Activated naive CD4-positive, alpha-beta T cell (primary cell): ENCODE measurements around the gene GP1BB.

ENCODE experiments used
- DNase-seq, 4 experiments: peaks; one replicate each; lab custom pipeline; 2025; lab: John Stamatoyannopoulos, UW

Gene GP1BB

DNA sequence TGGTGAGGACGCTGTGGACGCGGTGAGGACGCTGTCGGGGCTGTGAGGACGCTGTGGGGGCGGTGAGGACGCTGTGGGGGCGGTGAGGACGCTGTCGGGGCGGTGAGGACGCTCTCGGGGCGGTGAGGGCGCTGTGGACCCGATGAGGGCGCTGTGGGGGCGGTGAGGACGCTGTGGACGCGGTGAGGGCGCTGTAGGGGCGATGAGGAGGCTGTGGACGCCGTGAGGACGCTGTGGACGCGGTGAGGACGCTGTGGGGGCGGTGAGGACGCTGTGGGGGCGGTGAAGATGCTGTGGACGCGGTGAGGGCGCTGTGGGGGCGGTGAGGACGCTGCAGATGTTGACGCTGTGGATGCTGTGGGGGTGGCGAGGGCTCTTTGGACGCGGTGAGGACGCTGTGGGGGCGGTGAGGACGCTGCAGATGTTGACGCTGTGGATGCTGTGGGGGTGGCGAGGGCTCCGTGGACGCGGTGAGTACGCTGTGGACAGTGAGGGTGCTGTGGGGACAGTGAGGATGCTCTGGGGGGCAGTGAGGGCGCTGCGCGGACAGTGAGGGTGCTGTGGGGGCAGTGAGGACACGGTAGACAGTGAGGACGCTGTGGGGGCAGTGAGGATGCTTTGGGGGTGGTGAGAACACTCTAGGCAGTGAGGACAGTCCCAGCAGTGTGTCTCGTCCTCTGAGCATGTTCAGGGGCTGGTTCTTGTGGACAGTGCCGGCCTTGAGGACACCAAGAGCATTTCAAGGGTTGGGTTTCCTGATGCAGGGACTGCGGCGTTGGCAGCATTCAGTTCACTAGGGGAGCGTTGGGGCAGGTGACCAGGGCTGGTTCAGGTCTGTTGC, 4.2 kb downstream of the GP1BB start:
- DNase-seq = no peak

DNA sequence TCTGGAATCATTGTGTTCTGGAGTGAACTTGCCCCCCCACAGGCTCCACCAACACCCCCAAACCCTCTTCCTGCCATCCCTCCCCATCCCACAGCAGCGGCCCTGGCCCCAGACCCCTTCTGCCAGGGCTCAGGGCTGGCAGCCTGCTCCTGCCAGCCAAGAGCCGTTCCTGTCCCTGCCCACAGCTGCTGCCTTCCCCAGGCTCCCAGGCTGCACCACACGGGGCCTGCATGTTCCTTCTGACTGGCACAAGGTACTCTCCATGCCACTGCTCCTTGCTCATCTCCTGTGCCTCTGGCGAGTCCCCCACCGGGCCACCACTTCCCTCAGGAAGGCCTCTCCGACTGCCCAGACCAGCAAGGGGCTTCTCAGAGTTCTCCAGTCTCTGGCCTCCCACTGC, 4.9 kb downstream of the GP1BB start:
- DNase-seq = no peak

DNA sequence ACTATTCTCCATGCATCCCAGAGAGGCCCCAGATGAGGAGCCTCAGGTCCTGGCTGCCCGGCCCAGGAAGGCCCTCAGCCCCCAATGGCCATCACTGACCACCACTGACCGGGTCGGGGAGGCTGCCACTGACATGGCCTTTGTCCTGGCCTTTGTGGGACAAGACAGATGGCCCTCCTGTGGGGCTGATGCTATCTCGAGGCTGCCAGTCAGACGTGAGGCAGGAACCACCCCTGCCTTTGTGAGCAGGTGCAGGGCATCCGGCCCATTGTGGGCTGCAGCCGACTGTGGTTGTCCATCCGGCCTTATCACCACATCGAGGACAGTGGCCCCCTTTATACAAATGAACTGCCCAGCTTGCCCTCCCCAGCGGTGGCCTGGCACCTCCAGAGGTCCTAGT, 5.5 kb downstream of the GP1BB start:
- no peak for DNase-seq

DNA sequence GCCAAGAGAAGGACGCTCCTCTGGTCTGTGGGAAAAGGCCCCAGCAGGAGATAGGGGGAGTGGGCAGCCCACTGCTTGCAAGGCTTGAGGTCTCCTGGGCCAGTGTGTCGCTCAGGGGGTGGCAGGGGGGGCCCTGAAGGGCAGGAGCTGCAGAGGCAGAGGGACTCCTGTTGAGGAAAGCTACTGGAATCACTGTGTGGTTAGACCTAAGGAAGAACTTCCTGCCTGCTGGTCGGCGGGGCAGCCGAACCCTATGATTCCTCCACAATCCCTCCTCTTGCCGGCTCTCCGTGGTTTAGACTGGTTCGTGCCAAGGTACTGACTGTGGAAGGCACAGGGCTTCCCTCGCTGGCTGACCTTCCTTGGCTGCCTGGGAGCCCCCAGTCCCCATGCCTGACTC, 6.2 kb downstream of the GP1BB start:
- DNase-seq = no peak

DNA sequence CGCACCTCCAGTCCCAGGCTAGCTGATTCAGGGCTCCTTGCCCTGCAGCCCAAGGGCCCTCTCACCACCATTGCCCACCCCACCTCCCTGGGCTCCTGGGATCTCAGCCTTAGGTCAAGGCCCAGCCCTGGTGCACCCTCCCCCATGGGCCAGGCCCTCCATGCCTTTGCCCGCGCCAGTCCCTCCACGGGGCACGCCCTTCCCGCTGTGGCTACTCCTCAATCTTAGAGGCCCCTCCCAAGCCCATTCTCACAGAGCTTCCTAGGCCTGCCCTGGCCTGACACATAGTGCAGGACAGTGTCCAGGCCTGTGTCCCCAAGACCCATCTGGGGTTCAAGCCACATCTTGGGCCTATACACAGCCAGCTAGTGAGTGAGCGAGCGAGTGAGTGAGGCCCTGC, 6.9 kb downstream of the GP1BB start:
- no peak for DNase-seq

DNA sequence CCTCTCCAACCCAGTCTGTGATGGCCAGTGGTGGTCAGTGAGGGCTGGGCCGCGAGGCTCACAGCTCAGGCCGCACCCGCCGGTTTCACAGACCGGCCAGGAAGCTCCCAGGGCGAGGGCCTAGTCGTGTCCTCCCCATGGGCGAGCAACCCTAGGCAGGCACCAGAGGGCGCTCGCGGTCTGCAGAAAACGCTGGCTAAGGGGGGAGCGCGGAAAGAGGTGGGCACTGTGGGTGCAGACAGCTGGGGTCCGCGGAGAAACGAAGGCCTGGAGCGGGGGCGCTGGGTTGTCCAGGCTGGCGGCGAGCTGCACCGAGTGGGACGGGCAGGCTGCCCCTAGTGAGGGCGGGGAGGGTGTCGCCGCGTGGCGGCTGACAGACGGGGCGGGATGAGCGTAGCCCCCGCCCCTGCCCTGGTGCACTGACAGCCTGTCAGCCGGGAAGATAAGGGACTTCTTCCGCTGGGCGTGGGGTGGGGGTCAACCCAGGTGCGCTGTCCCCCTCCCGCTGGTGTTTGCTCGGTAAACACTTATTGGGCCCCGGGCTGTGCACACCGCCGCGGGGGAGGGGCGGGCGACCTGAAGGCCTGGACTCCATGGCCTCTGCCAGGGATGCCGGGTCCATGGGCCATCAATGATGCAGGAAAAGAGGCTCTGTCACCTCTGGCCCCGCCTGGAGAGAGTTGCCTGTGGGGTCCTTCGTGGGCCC, 7.5 kb downstream of the GP1BB start:
- DNase-seq = peak; percentile 73 to 89 (median 82)

DNA sequence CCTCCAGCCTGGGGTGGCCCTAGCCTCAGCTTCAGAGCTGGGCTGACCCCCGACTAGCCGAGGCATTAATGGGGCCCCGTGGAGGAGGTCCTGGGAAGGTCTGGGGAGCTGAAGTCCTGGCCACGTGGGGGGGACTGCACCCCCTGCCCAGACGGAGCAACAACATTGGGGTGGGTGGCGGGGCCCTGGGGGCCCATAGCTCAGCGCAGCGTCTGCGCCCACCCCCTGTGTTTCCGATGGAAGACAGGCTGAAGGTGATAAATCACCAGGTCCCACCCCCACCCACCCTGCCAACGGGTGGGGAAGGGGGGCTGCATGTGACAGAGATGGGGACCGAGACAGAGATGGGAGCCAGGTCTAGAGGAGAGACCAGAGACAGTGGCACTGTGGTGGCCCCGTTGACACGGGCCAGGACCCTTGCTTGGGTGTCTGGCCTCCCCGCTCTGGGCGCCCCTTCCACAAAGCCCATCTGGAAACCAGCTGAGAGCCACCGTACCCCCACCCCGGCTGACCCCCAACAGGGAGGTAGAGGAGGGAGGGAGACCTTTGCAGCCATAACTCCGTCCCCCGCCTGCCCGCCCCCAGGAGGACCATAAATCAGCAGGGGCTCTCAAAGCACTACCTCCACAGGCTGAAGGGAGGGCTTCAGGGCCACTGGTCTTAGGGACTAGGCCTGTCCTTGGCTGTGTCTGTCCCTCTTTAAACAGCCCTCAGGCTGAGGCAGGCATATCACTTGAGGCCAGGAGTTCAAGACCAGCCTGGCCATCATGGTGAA, 8.2 kb downstream of the GP1BB start:
- no peak for DNase-seq

DNA sequence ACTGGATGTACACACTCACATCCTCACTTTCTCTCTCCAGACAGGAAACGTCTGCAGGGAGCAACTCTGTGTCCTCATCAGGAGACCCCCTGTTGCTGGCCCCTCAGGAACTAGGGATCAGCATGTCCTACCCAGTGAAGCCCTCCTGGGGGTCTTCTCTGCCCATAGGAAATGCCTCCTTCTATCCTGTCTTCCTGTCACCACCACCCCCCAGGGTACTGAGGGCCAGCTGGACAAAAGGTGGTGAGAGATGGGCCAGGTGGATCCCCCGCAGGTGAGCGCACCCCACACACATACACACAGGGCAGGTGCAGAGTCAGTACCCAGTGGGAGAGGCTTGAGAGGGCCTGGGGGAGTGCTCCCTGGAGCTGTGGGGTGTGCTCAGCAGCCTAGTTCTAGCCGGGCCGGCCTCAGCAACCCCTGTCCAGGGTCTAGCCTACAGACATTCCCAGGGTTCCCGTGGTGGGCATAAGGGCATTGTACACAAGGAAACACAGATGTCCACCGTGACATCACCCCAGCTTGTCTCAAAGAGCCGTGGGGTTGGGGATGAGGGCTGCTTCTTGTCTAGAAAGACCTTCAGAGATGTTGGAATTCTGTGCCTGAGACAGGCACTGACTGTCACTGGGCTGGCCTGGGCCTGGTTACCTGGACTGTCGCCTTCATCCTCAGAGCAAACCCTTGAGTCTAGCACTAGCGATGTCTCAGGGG, 9.2 kb downstream of the GP1BB start:
- no peak for DNase-seq

DNA sequence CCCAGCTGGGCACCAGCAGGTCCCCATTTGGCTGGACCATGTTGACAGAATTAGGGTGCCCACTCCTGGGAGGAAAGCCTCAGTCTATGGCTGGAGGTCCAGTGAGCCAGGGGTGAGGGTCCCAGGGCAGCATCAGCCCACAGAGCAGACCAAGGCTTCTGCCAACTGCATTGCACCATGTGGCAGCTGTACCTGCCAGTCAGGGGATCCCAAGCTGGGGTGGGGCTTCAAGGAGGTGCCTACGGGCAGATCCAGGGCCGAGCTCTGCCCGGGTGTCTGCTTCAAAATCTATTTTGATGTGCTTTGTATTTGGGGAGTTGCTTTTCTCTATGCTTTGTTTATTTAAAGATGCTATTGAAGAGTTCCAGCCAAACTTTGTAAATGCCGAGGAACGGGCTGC, 10.4 kb downstream of the GP1BB start:
- DNase-seq = no peak

DNA sequence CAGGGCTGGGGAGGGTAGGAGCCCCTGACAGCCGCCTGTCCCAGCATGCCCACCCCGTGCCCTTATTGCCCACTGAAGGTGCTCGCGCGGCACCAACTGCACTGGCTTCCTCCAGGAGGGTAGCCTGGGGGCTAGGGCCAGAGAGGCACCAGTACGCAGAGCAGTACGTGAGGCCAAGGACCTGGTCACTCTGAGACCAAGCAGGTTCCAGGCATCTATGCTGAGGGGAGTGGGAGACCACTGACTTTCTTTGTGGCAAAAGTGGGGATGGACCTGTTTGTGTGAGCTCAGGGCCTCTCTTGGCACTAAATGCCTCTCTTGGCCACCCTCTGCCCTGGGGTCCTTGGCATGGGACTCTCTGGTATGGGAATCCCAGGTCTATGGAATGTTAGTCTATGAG, 10.8 kb downstream of the GP1BB start:
- no peak for DNase-seq

DNA sequence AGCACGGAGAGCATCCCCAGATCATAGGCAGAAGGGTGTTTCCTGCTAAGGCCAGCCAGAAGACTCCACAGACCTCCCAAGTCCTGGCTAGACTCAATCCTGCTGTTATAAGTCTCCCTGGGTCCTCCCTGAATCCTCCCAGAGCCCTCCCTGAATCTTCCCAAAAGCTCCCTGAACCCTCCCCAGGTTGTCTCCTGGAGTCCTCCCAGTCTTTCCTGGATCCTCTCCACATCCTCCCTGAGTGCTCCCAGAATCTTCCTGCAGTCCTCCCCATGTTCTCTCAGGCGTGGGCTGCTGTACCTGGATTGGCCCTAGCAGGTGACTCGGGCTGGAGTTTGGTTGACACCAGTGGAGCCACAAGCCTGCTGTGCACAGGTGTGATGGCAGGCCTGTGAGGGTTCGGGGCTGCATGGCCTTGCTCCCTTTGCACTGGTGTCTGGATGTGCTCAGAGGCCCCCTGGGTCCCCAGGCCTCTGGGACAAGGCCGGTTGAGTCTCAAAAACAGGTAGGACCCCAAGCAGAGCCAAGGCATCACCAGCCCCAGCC, 11.6 kb downstream of the GP1BB start:
- DNase-seq = no peak

DNA sequence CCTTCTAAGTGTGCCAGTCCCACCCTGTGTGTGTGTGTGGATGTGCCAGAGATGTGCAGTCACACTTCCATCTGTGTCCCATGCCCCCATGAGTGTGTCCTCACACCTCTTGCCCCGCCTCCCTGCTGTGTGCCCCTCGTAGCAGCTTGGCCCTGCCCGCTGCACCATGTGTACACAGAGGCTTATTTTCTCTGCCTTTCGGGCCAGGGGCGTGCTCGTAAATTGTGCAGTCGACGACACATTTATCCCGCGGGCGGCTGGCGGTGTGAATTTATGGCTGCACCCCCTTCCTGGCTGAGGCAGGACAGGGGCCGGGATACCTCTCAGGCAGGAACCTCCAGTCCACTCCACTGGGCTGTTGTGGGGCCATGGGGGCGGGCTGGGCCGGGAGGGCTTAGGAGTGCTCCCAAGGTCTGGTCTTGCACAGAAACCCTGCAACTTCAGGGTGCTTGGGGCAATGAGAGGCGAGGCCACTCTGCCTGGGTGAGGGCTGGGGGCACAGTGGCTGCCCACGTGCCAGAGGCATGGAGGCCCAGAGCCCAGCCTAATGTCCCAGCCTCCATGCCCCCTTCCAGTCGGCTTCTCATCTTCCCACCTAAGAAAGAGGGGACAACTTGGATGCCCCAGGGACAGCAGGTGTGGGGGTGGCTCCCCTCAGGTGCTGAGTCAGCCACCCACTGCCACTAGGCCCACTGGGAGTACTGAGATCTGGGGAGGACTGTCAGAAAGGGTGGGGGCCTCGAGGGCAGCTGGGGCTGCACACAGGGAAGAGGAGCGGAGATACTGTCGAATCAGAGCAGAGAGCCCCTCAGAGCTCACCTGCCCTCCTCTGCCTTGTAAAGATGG, 12.5 kb downstream of the GP1BB start:
- no peak for DNase-seq

DNA sequence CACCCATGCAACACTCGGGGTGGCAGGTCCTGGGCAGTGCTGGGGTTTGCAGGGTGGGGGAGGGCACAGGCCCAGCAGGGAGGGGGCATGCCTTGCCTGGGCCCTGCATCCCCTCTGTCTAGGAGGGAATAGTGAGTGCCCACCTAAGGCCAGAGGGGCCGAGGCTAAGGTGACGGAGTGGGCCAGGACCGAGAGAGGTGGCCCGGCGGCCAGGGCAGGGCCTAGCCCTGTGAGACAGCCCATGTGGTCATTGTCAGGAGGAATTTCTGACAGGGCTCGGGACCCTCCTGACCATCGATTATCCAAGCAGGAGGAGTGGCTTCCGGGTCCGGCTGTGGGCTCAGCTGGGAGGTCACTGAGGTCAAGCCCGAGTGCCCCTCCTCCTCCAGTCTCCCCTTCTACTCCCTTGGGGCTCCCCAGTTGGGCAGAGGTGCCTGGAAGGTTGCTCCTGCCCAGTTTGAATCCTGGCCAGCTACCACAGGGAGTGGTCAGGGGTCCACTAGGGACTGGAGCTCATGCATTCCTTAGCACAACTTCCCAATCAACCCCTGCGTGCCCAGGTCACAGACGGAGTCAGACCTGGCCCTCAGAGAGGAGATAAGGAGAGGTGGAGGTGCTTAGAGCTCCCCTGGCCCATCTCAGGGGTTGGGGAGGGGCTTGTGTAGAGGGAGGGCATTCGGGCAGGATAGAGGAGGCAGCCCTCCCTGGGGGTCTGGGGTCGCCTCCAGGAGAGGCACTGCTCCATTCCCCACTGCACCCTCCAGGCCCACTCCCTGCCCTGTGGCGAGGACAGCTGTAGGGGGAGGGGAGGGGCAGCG, 14.7 kb downstream of the GP1BB start:
- DNase-seq = no peak

DNA sequence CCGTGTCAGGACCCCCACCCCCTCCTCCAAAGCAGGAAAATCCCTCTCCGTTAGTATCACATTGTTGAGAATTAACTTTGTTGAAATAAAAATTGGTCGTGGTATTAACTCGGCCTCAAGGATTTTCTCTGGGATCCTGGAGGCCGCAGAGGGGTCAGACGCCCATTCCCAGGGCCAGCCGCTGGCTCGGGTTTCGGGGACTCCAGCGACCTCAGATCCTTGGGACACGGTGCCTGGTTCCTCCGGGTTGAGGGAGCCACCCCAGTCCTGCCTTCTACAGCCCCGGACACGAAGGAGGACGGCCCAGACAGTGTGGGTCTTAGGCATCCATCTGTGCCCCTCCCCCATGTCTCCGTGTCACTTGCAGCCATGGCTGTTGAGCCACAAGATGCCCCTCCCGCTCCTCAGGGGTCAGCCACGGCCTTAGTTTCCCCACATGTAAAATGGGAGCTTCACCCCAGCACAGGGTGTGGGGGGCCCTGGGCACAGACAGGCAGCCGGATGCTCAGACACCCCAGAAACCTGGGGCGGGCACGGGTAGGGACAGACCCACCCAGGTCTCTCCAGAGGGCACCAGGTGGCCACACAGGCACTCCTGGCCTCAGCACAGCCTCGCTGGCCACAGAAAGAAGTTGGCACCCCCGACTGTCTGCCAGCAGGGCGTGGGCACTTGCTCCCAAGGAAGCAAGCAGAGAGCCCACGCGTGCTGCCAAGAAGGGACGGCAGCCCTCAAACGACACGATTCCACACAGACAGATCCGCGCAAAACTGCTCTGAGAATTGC, 15.5 kb downstream of the GP1BB start:
- DNase-seq = no peak

DNA sequence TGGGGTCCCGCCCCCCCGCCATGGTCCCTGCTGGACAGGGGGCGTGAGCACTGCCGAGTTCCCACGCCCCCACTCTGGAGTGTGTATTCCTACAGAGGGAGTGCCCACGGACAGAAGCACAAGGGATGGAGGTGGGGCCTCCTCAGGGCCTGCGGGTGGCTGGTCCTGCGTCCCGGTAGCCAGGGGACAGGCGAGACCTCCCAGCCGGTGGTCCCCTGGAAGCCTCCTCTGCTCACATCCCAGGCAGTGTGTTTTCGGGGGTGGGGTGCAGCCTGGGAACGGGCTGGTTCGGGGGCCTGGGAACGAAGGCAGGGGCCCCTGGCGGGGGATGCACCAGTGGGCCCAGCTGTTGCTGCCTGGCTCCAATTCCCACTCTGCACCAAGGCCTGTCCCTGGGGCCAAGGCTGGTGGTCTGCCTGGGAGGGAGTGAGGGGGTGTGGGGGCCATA, 16.1 kb downstream of the GP1BB start:
- no peak for DNase-seq

DNA sequence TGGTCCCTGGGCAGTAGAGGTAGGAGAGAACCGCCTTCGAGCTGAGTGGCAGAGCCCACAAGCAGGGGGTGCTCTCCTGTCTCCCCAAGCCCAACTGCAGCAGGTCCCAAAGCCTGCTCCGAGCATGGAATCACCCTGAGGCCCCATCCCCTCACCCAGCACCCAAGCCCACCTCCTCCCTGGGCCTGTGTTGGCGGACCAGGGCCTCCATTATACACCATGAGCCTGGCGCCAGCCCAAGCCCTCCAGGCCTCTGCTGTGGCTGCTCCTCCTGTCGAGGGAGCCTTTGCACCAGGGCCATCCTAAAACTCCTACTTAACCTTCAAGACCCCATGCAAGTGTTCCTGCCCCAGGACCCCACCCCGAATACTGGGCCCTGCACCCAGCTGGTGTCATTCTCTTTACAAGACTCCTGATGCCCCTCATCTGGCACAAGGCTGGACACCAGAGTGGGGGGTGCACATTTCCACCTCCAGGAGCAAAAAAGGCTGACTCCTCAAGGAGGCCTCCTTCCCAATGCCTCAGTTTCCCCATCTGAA, 16.6 kb downstream of the GP1BB start:
- no peak for DNase-seq

DNA sequence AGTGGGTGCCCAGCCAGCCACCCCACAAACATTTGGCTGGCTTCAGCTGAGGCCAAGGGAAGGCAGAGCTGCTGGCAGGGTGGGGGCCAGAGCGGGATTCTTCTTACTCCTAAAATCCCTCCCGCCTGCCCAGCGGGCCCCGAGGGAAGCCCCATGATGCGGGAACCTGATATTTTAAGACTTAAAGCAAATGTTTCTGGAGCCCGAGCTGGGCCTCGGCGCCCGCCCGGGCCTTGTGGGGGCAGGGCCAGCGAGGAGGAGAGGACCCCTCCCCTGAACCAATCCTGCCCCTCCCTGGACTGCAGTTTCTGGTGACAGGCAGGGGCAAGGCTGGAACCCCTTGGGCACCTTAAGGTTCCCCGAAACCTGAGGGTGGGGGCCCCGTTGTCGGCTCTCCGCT, 17.2 kb downstream of the GP1BB start:
- DNase-seq = no peak

DNA sequence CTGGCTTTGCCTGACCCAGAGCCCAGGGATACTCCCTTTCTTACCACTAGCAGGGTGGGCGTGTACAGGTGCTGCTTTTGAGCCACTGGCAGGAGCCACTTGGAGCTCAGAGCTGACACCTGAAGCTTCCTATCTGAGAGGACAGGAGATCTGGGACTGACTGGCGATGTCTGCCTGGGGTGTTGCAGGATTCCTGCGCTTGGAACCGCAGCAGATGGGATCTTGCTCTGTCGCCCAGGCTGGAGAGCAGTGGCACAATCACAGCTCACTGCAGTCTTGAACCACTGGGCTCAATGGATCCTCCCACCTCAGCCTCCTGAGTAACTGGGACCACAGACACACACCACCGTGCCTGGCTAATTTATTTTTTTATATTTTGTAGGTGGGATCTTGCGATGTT, 17.7 kb downstream of the GP1BB start:
- DNase-seq = no peak
